ENCODE data around the gene LRP11. TPM values are rescaled to one million over a fixed set of nuclear protein-coding genes. Genes with fewer than 3 reads are reported as not detected.

Gene LRP11
- polyA plus RNA-seq, 1 experiment: 26.3 TPM

DNA sequence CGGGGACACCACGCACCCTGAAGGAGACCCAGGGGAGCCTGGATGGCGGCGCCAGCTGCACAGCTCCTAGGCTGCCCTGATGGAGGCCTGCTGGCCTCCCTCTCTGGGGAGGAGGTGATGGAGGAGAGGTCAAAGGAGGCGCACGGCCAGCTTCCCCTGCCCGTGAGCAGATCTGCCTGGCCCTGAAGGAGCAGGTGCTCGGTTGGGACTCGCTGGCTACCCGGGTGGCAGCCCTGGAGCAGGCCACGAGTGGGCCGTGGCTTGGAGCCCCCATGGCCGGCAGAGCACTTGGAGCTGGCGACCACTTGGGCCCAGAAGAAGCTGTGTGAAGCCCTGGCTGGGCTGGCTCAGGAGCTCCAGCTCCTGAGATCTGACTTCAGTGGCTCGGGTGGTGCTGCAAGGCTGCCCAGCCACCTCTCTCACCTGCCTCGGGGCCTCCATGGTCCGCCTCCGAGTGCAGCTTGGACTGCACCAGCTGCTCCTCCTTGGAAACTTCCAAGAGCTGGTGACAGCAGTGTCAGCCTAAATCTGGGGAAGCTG is 41.3 kb upstream of the LRP11 start:
- H3K27me3 ChIP-seq (ENCODE audit: control insufficient read depth, insufficient read depth, low read length): peaks cover 1% of the 10 kb centered on the region; the same call in 1 of the 2 replicates
- no peak overlapping the region for H3K4me3 ChIP-seq (ENCODE audit: low read depth, low read length)
- CTCF ChIA-PET: interaction anchor here (0.8 to 2.5 kb wide), 7 partner anchors 11 to 878 kb away, joined by 3 to 7 read pairs (median 4); no protein-coding TSS in a partner anchor
- DNase-seq (ENCODE audit: low read depth): no peak
- POLR2A ChIA-PET: no interaction called here
- H3K36me3 ChIP-seq (ENCODE audit: control insufficient read depth, insufficient read depth, low read length): no peaks in the 10 kb centered on the region
- TF ChIP-seq, protein P1, sequence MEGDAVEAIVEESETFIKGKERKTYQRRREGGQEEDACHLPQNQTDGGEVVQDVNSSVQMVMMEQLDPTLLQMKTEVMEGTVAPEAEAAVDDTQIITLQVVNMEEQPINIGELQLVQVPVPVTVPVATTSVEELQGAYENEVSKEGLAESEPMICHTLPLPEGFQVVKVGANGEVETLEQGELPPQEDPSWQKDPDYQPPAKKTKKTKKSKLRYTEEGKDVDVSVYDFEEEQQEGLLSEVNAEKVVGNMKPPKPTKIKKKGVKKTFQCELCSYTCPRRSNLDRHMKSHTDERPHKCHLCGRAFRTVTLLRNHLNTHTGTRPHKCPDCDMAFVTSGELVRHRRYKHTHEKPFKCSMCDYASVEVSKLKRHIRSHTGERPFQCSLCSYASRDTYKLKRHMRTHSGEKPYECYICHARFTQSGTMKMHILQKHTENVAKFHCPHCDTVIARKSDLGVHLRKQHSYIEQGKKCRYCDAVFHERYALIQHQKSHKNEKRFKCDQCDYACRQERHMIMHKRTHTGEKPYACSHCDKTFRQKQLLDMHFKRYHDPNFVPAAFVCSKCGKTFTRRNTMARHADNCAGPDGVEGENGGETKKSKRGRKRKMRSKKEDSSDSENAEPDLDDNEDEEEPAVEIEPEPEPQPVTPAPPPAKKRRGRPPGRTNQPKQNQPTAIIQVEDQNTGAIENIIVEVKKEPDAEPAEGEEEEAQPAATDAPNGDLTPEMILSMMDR (IDR thresholded peaks at IDR 0.05; ENCODE audit: insufficient read depth, low read depth, low read length): no peak

DNA sequence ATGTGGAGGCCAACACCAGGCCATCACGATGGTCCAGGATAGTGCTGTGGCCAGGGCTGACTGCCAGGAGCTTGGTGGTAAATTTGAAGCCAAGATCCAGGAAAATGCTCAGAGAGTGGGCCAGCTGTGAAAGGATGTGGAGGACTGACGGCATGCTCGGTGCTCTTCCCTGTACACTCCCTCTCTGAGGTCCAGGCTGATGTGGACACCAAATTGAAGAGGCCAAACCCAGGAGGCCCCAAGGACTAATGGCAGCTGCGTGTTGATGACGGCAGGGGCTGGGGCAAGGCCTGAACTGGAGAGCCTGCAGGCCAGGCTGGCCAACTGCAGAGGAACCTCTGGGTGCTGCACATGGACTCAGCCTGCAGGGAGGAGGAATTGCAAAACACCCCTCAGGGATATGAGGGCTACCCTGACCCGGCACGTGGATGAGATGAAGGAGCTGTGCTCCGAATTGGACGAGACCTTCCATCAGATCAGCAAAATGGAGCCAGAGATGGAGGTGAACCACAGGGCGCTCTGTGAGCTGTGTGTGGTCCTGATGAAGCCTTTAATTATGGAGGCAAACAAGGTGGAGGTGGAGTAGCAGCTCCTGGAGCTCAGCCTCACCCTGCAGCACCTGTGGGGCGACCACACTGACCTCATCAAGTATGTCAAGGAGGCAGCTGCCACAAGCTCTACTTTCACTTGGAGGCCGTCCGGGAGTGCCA is 40.7 kb upstream of the LRP11 start:
- POLR2A ChIA-PET: no interaction called here
- CTCF ChIA-PET: interaction anchor here (0.8 to 2.5 kb wide), 6 partner anchors 11 to 878 kb away, joined by 3 to 7 read pairs (median 4); no protein-coding TSS in a partner anchor
- Histone ChIP-seq H3K4me3 (ENCODE audit: low read depth, low read length) (no peak overlapping the region), H3K27me3 (ENCODE audit: control insufficient read depth, insufficient read depth, low read length) (peaks cover under 1% of the 10 kb centered on the region; the same call in 1 of the 2 replicates), H3K36me3 (ENCODE audit: control insufficient read depth, insufficient read depth, low read length) (no peaks in the 10 kb centered on the region)
- TF ChIP-seq, protein P1 (IDR thresholded peaks at IDR 0.05; ENCODE audit: insufficient read depth, low read depth, low read length): no peak
- DNase-seq (ENCODE audit: low read depth): no peak

DNA sequence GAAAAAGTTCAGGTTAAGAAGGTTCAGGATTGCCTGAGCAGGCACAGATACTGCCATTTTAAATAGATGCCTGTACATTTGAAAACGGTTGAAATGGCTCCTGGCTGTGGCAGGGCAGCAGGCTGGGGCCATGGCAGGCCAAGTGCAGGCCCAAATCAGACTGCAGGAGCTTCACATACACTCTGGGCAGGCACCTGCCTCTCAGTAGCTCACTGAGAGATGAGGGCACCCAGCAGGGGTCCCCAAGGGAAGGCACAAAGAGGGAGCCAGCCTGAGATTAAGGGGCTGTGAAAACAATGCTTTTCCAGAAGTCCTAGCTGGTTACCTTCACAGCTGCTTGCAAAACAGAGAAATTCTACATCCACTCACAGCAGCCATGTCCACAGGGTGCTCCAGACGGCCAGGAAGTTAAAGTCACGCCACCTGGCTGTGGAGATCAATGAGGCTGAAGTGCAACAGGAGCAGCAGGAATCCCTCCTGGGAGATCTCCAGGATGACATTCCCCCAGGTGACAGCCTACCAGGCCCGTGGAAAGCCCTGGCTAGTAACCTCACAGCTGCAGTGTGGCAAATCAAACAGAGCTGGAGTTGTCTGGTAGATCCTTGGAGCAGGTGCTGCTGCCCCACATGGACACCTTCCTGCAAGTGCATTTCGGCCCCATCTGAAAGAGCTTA is 39.9 kb upstream of the LRP11 start:
- H3K36me3 ChIP-seq (ENCODE audit: control insufficient read depth, insufficient read depth, low read length): no peaks in the 10 kb centered on the region
- H3K4me3 ChIP-seq (ENCODE audit: low read depth, low read length): no peak overlapping the region
- POLR2A ChIA-PET: no interaction called here
- CTCF ChIA-PET: interaction anchor here (0.7 to 1.6 kb wide), 3 partner anchors 38 to 73 kb away, joined by 3 to 5 read pairs (median 4); no protein-coding TSS in a partner anchor
- H3K27me3 ChIP-seq (ENCODE audit: control insufficient read depth, insufficient read depth, low read length): no peaks in the 10 kb centered on the region
- TF ChIP-seq, protein P1 (IDR thresholded peaks at IDR 0.05; ENCODE audit: insufficient read depth, low read depth, low read length): no peak
- no peak for DNase-seq (ENCODE audit: low read depth)

DNA sequence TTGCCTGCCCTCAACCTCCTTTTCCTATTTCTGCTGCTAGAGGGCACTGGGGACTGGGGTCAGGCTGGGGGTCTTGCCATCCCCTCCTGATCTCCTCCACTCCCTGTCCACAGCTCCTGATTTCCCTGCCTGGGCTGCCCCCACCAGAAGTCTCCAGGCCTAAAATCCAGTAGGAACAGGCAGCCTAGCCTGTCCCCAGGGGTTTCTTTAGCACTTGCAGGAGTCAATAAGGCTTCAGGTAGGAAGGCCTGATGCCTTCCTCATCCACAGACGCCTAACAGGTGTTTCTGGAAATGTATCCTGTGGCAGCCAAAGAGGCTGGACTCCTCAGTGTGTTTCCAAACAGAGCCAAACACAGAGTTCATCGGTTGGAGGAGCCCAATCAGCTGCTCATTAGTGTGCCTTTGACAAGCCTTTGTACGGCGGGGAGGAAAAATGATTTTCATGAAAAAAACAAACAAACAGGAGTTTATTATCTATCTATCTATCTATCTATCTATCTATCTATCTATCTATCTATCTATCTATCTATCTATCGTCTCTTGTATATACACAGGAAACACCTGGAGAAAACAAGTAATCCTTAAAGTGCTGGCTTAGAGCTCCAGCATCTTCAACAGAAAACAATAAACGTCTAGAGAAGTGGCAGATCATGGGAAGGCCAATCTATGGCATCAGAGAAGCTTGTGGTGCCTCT is 37.4 kb upstream of the LRP11 start:
- ChIA-PET CTCF (interaction anchor here (1.4 kb wide), 1 partner anchor 11 kb away, joined by 3 read pairs; no protein-coding TSS in a partner anchor), POLR2A (no interaction called here)
- Histone ChIP-seq H3K27me3 (ENCODE audit: control insufficient read depth, insufficient read depth, low read length) (no peaks in the 10 kb centered on the region), H3K36me3 (ENCODE audit: control insufficient read depth, insufficient read depth, low read length) (no peaks in the 10 kb centered on the region), H3K4me3 (ENCODE audit: low read depth, low read length) (no peak overlapping the region)
- DNase-seq (ENCODE audit: low read depth): no peak
- TF ChIP-seq, protein P1 (IDR thresholded peaks at IDR 0.05; ENCODE audit: insufficient read depth, low read depth, low read length): no peak
